Hepatocyte (in vitro differentiated cells): Measurements from ENCODE around the gene DNAI7. TPM values are rescaled to one million over a fixed set of nuclear protein-coding genes. Genes with fewer than 3 reads are reported as not detected.

Experiments
- DNase-seq: peaks from one replicate; pipeline ENCODE4 v3.0.0-alpha.2; 2016; ENCODE audit warnings: low spot score
- H2AFZ ChIP-seq: fragments of 200-600 bp; sonication (generic); 2 replicates; pipeline ENCODE4 v1.6.0; 2016; ENCODE audit warnings: antibody characterized with exemption, mild to moderate bottlenecking
- H3K27ac ChIP-seq: fragments of 200-600 bp; sonication (generic); 2 replicates; pipeline ENCODE4 v1.5.1; 2016; ENCODE audit warnings: mild to moderate bottlenecking
- H3K27me3 ChIP-seq: fragments of 200-600 bp; sonication (generic); 2 replicates; pipeline ENCODE4 v1.6.1; 2016
- H3K36me3 ChIP-seq: fragments of 200-600 bp; sonication (generic); replicated peaks from 2 replicates; pipeline ENCODE4 v1.5.1; 2016; ENCODE audit warnings: low read depth; ENCODE audit not compliant: insufficient read depth
- H3K4me1 ChIP-seq: fragments of 200-600 bp; sonication (generic); 2 replicates; pipeline ENCODE4 v1.5.1; 2016; ENCODE audit warnings: mild to moderate bottlenecking, moderate library complexity; ENCODE audit not compliant: insufficient read depth
- H3K4me2 ChIP-seq: fragments of 200-600 bp; sonication (generic); 2 replicates; pipeline ENCODE4 v1.6.0; 2016
- H3K4me3 ChIP-seq: fragments of 200-600 bp; sonication (generic); 2 replicates; pipeline ENCODE4 v1.5.1; 2016; ENCODE audit warnings: mild to moderate bottlenecking
- H3K79me2 ChIP-seq: fragments of 200-600 bp; sonication (generic); 2 replicates; pipeline ENCODE4 v1.6.0; 2017; ENCODE audit warnings: mild to moderate bottlenecking
- H3K9me2 ChIP-seq: fragments of 200-600 bp; sonication (generic); replicated peaks from 2 replicates; pipeline ENCODE4 v1.6.0; 2017; ENCODE audit warnings: mild to moderate bottlenecking; ENCODE audit not compliant: insufficient read depth
- H3K9me3 ChIP-seq: fragments of 200-600 bp; sonication (generic); 2 replicates; pipeline ENCODE4 v1.5.1; 2016; ENCODE audit warnings: low read depth, mild to moderate bottlenecking
- H4K20me1 ChIP-seq: fragments of 200-600 bp; sonication (generic); 2 replicates; pipeline ENCODE4 v1.6.0; 2016; ENCODE audit warnings: mild to moderate bottlenecking; ENCODE audit not compliant: insufficient read depth, poor library complexity, severe bottlenecking
- CTCF ChIP-seq: fragments of 200-600 bp; sonication (generic); IDR thresholded peaks from 2 replicates; pipeline ENCODE4 v1.5.1; 2016; ENCODE audit warnings: antibody characterized with exemption, mild to moderate bottlenecking; ENCODE audit not compliant: poor library complexity
- EZH2 ChIP-seq: fragments of 200-600 bp; sonication (generic); IDR thresholded peaks from 2 replicates; pipeline ENCODE4 v1.6.1; 2016; ENCODE audit warnings: antibody characterized with exemption, mild to moderate bottlenecking, borderline replicate concordance
- EZH2phosphoT487 ChIP-seq: fragments of 200-600 bp; sonication (generic); IDR thresholded peaks from one replicate; pipeline ENCODE4 v1.6.1; 2018; ENCODE audit warnings: antibody characterized with exemption, mild to moderate bottlenecking, low read depth, moderate library complexity; ENCODE audit not compliant: unreplicated experiment, severe bottlenecking
- WGBS: methylation state at CpG from one replicate; pipeline ENCODE4 v1.1.6; 2016; ENCODE audit warnings: low lambda C conversion rate; ENCODE audit errors: missing lambda C conversion rate; 5-methylcytosine and 5-hydroxymethylcytosine counted together
- polyA plus RNA-seq: library from polyadenylated mRNA; unstranded; fragments of >200 nt; fragmentation: Nextera tagmentation; extraction: Ambion mirVana; gene quantifications from 2 replicates; pipeline ENCODE4 v1.2.1, GENCODE V29; 2016
- total RNA-seq: library from RNA; depleted of rRNA; stranded (reverse); fragments of >200 nt; gene quantifications from 2 replicates; pipeline ENCODE4 v1.2.3, GENCODE V29; 2014

The DNAI7 gene
- total and polyA plus RNA-seq, 2 experiments from 2014 or later: not detected

GRCh38 chr12:25182765-25183164 lies 12.2 kb downstream of the DNAI7 start:
- Histone ChIP-seq H2AFZ (no peak overlapping the region), H3K9me3 (no peaks in the 10 kb centered on the region), H4K20me1 (no peaks in the 10 kb centered on the region), H3K4me1 (no peaks in the 10 kb centered on the region), H3K27me3 (no peaks in the 10 kb centered on the region), H3K27ac (no peak overlapping the region), H3K9me2 (no peaks in the 10 kb centered on the region), H3K4me3 (no peak overlapping the region), H3K79me2 (no peaks in the 10 kb centered on the region), H3K36me3 (no peaks in the 10 kb centered on the region), H3K4me2 (no peak overlapping the region)
- DNase-seq: no peak
- no peak for TF ChIP-seq EZH2phosphoT487
- TF ChIP-seq EZH2: no peak
- 90% methylated on average over 3 of the region's 3 CpGs for WGBS

GRCh38 chr12:25162866-25163265 lies 32.1 kb downstream of the DNAI7 start:
- Histone ChIP-seq H3K36me3 (no peaks in the 10 kb centered on the region), H3K27ac (no peak overlapping the region), H4K20me1 (no peaks in the 10 kb centered on the region), H3K79me2 (no peaks in the 10 kb centered on the region), H3K9me2 (no peaks in the 10 kb centered on the region), H3K27me3 (no peaks in the 10 kb centered on the region), H3K4me1 (no peaks in the 10 kb centered on the region), H2AFZ (no peak overlapping the region), H3K4me3 (no peak overlapping the region), H3K4me2 (no peak overlapping the region), H3K9me3 (no peaks in the 10 kb centered on the region)
- WGBS: 91% methylated on average over 6 of the region's 6 CpGs
- TF ChIP-seq EZH2: no peak
- no peak for TF ChIP-seq CTCF
- DNase-seq: no peak

- no peak overlapping the region for H2AFZ ChIP-seq
- 95% methylated on average over 4 of the region's 4 CpGs for WGBS
Observed at GRCh38 chr12:25156061-25156460, 38.9 kb downstream of the DNAI7 start.

GRCh38 chr12:25155022-25155576 lies 39.9 kb downstream of the DNAI7 start:
- TF ChIP-seq CTCF (peak; percentile 69), EZH2phosphoT487 (no peak)
- H3K27me3 ChIP-seq: no peaks in the 10 kb centered on the region
- H3K4me3 ChIP-seq: no peak overlapping the region
- 67% methylated on average over 2 of the region's 2 CpGs for WGBS
- no peaks in the 10 kb centered on the region for H3K79me2 ChIP-seq
- H2AFZ ChIP-seq: no peak overlapping the region
- DNase-seq: peak; percentile 27
- H4K20me1 ChIP-seq: no peaks in the 10 kb centered on the region
- H3K9me2 ChIP-seq: no peaks in the 10 kb centered on the region
- H3K9me3 ChIP-seq: no peaks in the 10 kb centered on the region
- H3K36me3 ChIP-seq: no peaks in the 10 kb centered on the region
- peak overlapping the region; percentile 24 for H3K4me2 ChIP-seq
- peaks cover 5% of the 10 kb centered on the region for H3K4me1 ChIP-seq
- H3K27ac ChIP-seq: no peak overlapping the region

More at GRCh38 chr12:25156061-25156460, 38.9 kb downstream of the DNAI7 start:
- no peak overlapping the region for H3K4me3 ChIP-seq
- no peaks in the 10 kb centered on the region for H3K79me2 ChIP-seq
- H3K9me3 ChIP-seq: no peaks in the 10 kb centered on the region
- H3K27me3 ChIP-seq: no peaks in the 10 kb centered on the region
- no peak for DNase-seq
- H3K36me3 ChIP-seq: no peaks in the 10 kb centered on the region
- TF ChIP-seq EZH2 (no peak), CTCF (no peak), EZH2phosphoT487 (no peak)
- peaks cover 5% of the 10 kb centered on the region for H3K4me1 ChIP-seq
- no peaks in the 10 kb centered on the region for H4K20me1 ChIP-seq
- H3K4me2 ChIP-seq: no peak overlapping the region
- no peaks in the 10 kb centered on the region for H3K9me2 ChIP-seq
- H3K27ac ChIP-seq: no peak overlapping the region
